GM12873 (cell line): Measurements from ENCODE around the gene COX20.

ENCODE experiments used
- TF ChIP-seq, protein P1 (sequence below): IDR thresholded peaks from 2 replicates; pipeline ENCODE4 v1.5.1; 2012; ENCODE audit warnings: low read depth, mild to moderate bottlenecking, moderate library complexity, low read length, control low read depth; ENCODE audit not compliant: insufficient read depth; ENCODE audit errors: missing control alignments

COX20 gene

DNA sequence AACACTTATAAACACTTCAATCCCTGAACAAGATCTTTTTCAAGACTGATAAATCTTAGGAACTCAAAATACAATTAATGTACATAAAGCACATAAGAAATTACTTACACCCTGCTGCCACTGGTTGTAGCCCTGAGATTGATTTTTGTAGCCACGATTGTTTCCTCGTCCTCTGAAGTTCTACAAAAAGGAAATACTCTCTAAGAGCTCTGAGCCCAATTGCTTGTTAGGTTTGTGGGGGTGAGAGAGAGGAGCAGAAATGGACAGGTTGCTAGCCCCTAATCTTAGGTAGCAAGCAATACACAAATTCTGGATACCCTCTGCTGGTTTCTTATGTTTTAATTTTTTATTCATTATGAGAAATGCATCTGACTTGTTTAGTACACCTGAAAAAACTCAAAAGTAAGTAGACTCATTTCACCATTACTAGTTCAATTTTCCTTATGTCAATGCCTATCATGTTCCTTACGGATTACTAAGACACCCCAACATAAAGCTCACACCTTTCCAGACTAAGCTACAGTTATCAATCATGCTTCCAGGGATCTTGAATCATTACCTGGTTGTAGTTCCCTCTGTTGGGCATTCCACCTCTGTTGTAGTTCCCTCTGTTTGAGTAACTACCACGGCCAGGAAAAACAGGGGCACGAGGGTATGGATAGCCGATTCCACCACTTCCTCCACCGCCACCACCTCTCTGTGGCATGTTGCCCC, 19.6 kb downstream of the COX20 start:
- TF ChIP-seq, protein P1, sequence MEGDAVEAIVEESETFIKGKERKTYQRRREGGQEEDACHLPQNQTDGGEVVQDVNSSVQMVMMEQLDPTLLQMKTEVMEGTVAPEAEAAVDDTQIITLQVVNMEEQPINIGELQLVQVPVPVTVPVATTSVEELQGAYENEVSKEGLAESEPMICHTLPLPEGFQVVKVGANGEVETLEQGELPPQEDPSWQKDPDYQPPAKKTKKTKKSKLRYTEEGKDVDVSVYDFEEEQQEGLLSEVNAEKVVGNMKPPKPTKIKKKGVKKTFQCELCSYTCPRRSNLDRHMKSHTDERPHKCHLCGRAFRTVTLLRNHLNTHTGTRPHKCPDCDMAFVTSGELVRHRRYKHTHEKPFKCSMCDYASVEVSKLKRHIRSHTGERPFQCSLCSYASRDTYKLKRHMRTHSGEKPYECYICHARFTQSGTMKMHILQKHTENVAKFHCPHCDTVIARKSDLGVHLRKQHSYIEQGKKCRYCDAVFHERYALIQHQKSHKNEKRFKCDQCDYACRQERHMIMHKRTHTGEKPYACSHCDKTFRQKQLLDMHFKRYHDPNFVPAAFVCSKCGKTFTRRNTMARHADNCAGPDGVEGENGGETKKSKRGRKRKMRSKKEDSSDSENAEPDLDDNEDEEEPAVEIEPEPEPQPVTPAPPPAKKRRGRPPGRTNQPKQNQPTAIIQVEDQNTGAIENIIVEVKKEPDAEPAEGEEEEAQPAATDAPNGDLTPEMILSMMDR: no peak

DNA sequence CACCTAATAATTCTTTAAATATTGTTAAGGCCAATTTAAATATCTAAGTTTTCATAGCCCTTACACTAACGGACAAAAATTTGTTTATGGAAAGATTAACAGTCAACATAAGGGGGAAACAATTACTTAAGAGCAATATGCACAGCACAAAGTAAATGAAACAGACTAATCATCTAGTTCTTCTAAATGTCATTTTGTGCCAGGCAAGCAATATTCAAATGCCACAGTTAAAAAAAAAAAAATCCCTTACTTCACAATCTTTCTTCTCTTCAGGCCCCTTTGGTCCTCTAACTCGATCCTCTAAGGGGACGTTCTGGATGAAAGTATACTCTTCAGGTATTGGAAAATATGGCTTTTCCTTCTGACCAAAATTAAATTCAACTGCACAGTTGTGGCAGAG, 22.3 kb downstream of the COX20 start:
- TF ChIP-seq, protein P1: no peak

DNA sequence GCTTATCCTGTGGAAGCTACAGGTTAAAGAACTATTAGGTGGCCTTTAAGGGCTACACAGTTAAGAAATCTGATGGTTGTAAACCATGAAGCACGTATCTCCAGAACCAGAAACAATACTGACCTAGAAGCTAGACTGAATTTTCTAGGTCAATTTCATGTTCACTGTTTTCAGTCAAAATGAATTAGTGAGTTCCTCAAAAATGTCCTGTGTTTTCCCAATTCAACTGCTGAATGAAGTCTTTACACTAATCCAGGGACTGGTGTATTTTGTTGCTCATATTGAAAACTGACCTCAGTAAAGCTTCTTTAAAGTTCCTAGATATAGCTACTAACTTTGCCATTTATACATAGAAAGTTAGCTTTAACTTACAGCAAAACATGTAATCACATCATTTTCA, 22.9 kb downstream of the COX20 start:
- TF ChIP-seq, protein P1: no peak

DNA sequence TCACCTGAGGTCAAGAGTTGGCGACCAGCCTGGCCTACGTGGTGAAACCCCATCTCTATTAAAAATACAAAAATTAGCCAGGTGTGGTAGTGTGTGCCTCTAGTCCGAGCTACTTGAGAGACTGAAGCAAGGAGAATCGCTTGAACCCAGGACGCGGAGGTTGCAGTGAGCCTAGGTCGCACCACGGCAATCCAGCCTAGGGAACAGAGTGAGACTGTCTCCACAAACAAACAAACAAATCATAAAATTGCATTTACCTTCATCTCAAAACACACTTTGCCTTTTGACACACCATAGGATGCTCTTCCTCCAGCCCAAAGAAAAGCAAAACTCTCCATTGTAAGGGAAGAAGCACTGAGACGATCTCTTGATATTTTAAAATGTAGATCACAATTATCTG, 24.6 kb downstream of the COX20 start:
- TF ChIP-seq, protein P1: no peak

DNA sequence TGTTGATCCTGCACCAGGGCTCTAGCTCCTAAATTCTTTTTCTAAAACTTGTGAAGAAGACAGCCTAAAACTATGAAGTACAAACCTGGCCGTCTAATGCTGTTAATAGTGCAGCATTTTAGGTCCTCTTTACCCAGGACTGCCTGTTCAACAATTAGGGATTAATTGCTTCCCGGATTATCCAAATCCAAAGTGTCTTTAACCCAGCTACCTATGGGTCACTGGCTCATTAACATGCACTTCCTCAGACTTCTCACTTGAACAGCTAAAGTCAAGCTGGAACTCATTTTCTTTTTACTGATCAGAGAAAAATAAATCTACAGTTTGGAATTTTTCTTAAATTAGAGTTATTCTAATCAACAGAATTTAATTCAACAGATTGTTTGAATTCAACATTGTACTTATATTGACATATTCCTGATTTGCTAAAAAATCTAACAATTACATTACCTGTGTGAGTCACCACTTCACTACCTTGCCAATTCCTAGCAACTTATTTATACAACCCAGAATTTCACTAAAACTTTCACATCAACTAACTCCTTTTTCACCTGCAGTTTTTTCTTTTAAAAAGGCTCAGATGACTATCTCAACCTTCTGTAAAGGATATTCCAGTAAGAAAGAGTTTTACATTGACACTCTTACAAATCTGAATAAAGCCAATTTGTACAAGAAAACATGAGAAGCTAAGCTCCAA, 25.6 kb downstream of the COX20 start:
- TF ChIP-seq, protein P1: no peak

DNA sequence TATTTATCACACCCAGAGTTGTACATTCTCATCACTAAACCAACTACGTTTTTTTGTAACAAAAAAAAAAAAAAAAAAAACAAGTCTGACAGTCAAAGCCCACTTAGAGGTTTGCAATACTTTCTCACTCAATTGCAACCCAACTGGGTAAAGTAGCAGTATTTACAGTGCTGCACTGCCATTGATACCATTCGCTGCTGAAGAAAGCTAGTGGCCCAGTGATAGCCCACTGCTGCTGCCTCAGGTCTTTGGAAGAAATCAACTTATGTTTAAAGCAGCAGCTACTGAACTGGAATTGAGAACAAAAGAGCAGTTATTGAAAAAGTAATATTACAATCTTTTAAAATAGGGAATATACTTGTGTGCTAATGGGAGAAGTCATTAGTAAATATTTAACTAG, 26.2 kb downstream of the COX20 start:
- TF ChIP-seq, protein P1: no peak

DNA sequence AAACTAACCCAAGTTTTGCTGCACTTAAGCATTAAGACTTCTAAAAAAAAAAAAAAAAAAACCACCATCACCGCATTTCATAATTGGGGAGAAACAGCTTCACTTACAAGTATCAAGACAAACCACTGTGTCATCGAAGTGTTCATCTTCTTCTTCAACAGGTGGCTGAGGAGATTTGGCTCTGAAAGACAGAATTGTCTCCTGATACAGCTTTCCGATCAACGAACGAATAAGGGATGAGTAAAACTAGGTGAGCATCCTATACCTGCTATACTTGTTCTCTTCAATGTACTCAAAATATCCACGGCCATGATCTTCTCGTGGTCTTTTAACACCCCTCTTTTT, 26.9 kb downstream of the COX20 start:
- TF ChIP-seq, protein P1: no peak
